Measurements from ENCODE around the gene LANCL3.
A peak's percentile ranks its signal among the peaks of the same experiment; 100 is the strongest.

LANCL3 gene

GRCh38 chrX:37685381-37686359, 114.2 kb downstream of the LANCL3 start, which contains the start of gene XK:
TSS of gene XK (plus strand) at chrX:37685791. CDS start at chrX:37685962, 171 bp downstream.
- peak; percentile 18 for DNase-seq

- DNase-seq: no peak
Observed at GRCh38 chrX:37686369-37686995, 115.0 kb downstream of the LANCL3 start.

- DNase-seq: no peak
Observed at GRCh38 chrX:37686996-37687395, 115.5 kb downstream of the LANCL3 start.

GRCh38 chrX:37690119-37690518, 118.7 kb downstream of the LANCL3 start:
- no peak for DNase-seq

- no peak for DNase-seq
Observed at GRCh38 chrX:37692918-37693317, 121.5 kb downstream of the LANCL3 start.

GRCh38 chrX:37697169-37697760, 125.8 kb downstream of the LANCL3 start:
- no peak for DNase-seq

- DNase-seq: no peak
Observed at GRCh38 chrX:37701588-37701987, 130.1 kb downstream of the LANCL3 start.

GRCh38 chrX:37711991-37712390, 140.5 kb downstream of the LANCL3 start:
- DNase-seq: no peak

- DNase-seq: no peak
Observed at GRCh38 chrX:37712458-37712857, 141.0 kb downstream of the LANCL3 start.

GRCh38 chrX:37714479-37714878, 143.0 kb downstream of the LANCL3 start:
- no peak for DNase-seq

- no peak for DNase-seq
Observed at GRCh38 chrX:37716602-37717001, 145.1 kb downstream of the LANCL3 start.

- DNase-seq: no peak
Observed at GRCh38 chrX:37717708-37718107, 146.2 kb downstream of the LANCL3 start.

GRCh38 chrX:37722595-37722994, 151.1 kb downstream of the LANCL3 start:
- no peak for DNase-seq

- no peak for DNase-seq
Observed at GRCh38 chrX:37726346-37726745, 154.9 kb downstream of the LANCL3 start.
